GM18508 (cell line): ENCODE results near the gene KCTD7.
A peak's percentile ranks its signal among the peaks of the same experiment; 100 is the strongest.
"Not testable (repeated sequence)": the region's sequence is repeated elsewhere in the genome, so short reads cannot be mapped to it uniquely, and the experiment has no call there.

ENCODE experiments used
- ATAC-seq: cut with Tn5 transposase; IDR thresholded peaks from one replicate; pipeline ENCODE4 v1.9.1; 2021; ENCODE audit warnings: moderate number of reproducible peaks; ENCODE audit not compliant: insufficient read depth, unreplicated experiment

KCTD7 gene

GRCh38 chr7:66643395-66643794 is 14.7 kb downstream of the KCTD7 start:
- no peak for ATAC-seq

DNA sequence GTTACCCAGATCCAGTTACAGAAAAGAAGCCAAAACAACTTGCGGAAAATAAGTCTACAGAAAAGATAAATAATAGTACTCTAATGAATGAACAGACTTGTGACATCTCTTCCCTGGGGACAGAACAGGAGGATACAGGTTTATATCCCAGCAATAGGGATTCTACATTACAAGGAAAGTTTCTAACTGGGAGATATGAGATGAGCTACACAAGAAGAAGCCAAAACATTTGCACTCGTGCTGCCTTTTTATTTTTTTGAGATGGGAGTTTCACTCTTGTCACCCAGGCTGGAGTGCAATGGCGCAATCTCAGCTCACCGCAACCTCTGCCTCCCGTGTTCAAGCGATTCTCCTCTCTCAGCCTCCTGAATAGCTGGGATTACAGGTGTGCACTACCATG is 22.3 kb downstream of the KCTD7 start:
- ATAC-seq: not testable (repeated sequence)

- not testable (repeated sequence) for ATAC-seq
Observed at GRCh38 chr7:66653719-66654274, 25.1 kb downstream of the KCTD7 start.

DNA sequence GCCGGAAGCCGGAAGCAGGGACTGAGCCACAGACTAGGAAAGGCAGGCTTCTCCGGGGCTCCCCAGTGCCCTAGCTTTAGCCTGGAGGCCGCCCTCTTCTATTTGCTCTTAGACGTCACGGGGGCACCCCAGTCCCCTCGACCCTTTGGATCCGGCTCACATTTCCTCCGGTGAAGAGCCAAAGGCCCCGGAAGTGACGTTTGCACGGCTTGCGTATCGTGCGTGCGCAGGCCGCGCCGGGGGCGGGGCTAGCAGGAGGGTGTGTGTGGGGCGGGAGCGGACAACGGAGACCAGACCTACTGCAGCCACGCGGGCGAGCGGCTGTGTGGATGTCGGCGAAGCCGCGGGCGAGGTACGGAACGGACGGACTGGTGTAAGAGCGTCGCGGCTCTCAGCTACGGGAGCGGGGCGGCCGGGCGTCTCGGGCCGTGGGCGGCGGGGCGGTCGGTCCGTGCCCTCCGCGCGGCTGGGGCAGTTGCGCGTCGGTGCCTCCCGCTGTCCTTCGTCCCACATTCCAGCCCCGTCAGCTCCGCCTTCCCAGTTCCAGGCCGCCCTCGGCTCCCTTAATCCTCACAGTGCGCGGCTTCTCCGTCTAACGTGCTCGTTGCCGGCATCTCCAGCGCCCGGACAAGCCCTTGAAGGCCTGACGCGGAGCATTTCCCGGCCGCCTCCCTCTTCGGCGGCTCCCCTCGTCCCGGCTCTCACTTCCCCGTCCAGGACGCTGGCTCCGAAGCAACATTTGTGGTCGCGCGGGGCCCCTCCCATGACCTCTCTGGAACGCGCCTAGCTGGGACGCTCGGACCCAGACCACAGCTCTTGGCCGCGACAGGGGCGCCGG is 25.8 kb downstream of the KCTD7 start:
- peak; percentile 78 for ATAC-seq

DNA sequence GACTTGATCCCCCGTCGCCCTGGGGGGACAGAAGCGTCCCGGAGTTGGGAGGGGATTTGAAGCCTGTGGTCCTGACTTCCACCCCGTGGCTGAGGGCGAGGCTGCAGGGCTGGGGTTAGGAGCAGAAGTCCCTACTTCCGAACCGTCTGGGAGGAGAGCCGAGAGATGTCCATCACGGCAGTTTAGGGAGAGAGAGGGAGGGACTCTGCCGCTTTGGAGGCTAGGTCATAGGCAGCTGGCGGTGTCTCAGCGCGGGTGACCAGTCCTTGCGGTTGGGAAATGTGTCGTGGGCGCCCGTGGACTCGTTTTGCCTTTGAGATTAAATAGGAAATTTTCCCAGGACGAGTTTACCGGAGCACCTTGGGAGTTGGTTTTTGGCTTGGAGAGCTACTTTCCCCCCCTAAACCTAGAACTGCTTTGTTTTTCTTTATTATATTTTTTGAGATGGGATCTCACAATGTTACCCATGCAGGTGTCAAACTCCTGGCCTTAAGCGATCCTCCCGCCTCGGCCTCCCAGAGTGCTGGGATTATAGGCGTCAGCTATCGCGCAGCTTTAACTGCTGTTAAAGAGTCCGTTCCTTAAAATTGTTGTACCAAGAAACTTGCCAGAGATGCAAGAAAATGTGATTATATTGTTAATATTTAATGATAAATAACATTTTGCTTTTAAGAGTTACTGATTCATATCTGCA is 26.6 kb downstream of the KCTD7 start:
- ATAC-seq: peak; percentile 4

DNA sequence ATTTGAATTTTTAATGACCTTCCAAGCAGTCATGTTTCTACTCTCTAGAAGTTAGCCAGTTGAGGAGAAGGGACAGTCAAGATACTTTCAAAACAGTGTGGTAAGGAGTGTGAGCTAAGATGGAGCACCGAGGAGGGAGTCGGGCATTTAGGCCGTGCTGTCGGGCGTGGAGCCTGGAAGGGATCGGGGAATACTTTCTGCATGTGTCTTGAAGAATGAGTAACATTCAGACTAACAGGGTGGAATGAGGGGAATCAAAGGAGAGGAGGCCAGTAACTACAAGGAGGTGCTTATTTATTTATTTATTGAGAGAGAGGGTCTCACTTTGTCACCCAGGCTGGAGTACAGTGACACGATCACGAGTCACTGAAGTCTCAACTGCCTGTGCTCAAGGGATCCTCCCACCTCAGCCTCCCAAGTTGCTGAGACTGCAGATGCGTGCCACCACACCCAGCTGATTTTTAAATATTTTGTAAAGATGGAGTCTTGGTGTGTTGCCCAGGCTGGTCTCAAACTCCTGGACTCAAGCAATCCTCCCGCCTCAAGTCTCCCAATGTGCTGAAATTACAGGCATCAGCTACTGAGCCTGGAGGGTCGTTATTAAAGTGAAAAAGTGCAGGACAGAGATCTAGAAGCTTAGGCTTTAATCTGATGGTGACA is 27.3 kb downstream of the KCTD7 start:
- ATAC-seq: not testable (repeated sequence)

- no peak for ATAC-seq
Observed at GRCh38 chr7:66657798-66658197, 29.1 kb downstream of the KCTD7 start.

GRCh38 chr7:66662646-66663264 is 34.1 kb downstream of the KCTD7 start:
- ATAC-seq: no peak

DNA sequence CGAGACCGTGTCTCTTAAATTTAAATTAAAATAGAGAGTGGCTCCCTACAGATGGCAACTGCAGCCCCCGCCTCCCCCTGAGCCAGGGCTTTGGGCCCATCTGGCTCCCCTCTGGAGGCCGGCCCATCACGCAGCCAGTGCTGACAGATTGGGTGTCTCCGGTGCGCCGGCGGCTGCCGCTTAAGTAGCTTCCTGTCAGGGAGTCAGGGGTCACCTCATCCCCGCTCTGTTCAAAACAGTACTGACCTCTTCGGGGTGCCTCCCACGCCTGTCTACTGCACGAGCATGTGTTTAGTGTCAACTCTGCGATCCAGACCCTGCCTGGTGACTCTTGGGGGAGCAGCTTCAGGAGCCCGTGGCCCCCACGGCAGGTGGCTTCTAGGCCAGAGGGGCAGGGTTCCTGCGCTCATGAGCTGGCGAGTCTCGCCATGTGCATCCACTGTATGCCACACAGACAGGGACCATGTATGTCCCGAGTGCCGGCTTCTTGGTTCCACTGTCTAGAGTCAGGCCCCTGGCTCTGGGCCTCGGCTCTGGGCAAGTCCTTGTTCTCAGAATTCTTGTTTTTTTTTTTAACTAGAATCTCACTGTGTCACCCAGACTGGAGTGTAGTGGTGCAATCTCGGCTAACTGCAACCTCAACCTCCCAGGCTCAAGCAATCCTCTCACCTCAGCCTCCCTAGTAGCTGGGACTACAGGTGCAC is 36.1 kb downstream of the KCTD7 start:
- no peak for ATAC-seq

GRCh38 chr7:66666313-66666952 is 37.8 kb downstream of the KCTD7 start:
- ATAC-seq: no peak

DNA sequence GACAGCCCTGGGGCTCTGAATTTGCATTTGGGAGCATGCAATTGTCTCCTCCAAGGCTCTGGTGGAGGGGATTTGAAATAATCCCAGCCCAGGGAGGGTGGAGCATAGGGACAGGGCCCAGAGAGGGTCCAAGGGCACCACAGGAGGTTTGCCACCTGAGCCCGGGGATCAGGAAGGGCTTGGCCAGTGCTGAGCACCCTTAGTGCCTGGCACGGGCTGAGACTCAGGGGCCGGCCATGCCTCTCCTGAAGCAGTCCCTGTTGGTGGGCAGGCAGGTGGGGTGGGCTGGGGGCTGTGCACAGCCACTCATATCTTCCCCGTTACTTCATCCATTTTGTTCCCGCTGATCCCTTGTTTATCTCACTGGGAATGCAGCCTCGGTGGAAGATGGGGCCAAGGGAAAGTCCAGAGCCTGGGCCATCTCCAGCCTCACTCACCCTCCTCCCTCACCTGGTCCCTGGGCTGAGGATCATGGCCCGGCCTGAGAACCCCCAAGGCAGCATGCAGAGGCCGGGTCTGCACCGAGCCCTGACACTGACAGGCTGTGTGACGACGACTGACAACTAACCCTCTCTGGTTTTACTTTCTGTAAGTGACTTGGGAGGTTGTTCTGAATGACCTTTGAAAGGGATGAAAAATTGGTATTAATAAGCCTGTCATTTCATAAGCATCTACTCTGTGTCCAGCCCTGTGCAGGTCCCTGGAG is 38.5 kb downstream of the KCTD7 start:
- ATAC-seq: no peak

DNA sequence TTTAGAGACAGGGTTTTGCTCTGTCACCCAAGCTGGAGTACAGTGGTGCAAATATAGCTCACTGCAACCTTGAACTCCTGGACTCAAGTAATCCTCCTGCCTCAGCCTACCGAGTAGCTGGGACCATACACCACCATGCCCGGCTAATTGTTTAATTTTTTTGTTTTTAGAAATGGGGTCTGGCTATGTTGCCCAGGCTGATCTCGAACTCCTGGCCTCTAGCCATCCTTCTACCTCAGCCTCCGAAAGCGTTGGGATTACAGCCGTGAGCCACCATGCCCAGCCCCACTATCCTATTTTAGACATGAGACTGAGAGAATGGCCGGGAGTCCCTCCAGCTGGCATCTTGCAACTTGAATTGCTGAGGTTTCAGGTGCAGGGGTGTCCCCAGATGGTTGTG is 39.4 kb downstream of the KCTD7 start:
- ATAC-seq: no peak

GRCh38 chr7:66668677-66669076 is 40.0 kb downstream of the KCTD7 start:
- ATAC-seq: no peak

- no peak for ATAC-seq
Observed at GRCh38 chr7:66669088-66669487, 40.4 kb downstream of the KCTD7 start.

GRCh38 chr7:66669496-66669895 is 40.8 kb downstream of the KCTD7 start:
- no peak for ATAC-seq

- ATAC-seq: no peak
Observed at GRCh38 chr7:66671034-66671433, 42.4 kb downstream of the KCTD7 start.

- not testable (repeated sequence) for ATAC-seq
Observed at GRCh38 chr7:66671486-66671885, 42.8 kb downstream of the KCTD7 start.

- not testable (repeated sequence) for ATAC-seq
Observed at GRCh38 chr7:66672432-66673123, 43.9 kb downstream of the KCTD7 start.
